Measurements from ENCODE around the gene MED13.
A peak's percentile ranks its signal among the peaks of the same experiment; 100 is the strongest.

The MED13 gene, protein sequence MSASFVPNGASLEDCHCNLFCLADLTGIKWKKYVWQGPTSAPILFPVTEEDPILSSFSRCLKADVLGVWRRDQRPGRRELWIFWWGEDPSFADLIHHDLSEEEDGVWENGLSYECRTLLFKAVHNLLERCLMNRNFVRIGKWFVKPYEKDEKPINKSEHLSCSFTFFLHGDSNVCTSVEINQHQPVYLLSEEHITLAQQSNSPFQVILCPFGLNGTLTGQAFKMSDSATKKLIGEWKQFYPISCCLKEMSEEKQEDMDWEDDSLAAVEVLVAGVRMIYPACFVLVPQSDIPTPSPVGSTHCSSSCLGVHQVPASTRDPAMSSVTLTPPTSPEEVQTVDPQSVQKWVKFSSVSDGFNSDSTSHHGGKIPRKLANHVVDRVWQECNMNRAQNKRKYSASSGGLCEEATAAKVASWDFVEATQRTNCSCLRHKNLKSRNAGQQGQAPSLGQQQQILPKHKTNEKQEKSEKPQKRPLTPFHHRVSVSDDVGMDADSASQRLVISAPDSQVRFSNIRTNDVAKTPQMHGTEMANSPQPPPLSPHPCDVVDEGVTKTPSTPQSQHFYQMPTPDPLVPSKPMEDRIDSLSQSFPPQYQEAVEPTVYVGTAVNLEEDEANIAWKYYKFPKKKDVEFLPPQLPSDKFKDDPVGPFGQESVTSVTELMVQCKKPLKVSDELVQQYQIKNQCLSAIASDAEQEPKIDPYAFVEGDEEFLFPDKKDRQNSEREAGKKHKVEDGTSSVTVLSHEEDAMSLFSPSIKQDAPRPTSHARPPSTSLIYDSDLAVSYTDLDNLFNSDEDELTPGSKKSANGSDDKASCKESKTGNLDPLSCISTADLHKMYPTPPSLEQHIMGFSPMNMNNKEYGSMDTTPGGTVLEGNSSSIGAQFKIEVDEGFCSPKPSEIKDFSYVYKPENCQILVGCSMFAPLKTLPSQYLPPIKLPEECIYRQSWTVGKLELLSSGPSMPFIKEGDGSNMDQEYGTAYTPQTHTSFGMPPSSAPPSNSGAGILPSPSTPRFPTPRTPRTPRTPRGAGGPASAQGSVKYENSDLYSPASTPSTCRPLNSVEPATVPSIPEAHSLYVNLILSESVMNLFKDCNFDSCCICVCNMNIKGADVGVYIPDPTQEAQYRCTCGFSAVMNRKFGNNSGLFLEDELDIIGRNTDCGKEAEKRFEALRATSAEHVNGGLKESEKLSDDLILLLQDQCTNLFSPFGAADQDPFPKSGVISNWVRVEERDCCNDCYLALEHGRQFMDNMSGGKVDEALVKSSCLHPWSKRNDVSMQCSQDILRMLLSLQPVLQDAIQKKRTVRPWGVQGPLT (N-terminal part only)

DNA sequence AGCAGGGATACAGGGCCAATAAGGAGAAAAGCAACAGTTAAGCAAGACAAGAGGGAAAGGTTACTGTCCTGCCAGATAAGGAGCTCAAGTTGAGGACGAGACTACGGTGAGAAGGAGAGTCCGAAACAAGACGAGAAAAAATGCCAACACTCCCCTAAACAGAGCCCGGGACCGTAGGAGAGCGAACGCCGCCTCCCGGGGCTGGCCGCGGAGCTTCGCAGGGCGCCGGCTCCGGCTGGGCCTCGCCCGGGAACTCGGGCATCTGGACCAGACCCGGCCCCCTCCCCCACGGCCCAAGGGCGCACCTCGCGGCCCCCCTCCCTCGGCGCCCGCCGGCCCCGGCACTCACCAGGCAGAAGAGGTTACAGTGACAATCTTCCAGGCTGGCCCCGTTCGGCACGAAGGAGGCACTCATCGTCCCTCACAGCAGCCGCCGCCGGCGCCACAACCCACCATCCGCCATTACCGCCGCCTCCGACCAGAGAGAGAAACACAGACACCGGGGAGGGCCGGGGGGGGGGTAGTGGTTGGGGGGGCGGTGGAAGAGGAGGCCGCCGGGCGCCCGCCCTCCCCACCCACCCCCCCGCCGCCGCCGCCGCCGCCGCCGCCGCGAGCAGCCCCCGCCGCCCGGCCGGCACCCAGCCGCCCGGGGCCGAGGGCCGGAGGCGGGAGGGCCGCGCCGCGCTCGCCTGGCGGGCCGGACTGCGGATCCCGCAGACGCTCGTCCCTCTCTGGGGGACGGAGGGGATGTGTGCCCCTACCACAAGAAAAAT is at the start of gene MED13:
MED13 (minus strand) TSS at position 488 of the 773 bp plus-strand sequence; CDS start at position 415, 73 bp downstream.
- peak; percentile 44 for DNase-seq

DNA sequence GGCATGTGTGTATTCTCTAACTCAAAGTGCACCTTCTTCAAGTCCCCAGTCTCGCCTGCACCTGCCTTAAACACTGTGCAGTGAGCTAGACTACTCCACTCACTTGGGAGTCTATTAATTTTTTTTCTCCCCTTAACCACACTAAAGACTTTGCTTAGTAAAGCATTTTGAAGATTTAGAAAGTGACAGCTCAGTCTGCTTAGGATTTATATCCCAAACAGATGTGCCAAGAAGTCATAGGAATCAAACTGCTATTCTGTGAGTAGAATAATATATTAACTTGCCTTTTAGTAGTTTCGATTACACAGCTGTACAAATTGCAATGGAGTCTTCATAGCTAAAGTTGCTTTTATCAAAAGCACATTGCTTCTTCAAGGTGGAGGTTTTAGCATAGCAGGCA is 47.2 kb upstream of the MED13 start:
- DNase-seq: no peak

DNA sequence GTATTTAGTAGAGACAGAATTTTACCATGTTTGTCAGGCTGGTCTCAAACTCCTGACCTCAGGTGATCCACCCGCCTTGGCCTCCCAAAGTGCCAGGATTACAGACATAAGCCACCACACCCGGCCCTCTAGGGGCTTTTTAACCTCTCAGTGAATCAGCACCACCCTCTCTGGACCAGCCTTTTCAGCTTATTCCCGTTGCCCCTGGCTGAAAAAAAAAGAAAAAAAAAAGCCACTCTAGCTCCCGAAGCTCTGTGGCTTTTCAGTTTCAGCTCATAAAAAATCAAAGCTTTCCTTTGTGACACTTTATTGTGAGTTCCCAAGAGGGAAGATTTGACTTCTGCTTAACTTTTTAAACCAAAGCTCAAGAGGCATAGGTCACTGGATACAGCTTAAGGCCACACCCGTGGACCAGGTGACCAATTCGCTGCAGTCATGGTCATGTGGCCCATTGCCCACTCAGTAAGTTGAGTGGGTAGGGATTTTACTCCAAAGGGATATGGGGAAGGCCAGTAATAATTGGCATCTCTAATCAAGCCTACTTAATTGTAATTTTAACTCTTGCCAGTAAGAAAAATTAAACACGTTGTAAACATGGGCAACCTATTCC is 46.6 kb upstream of the MED13 start:
- DNase-seq: no peak

DNA sequence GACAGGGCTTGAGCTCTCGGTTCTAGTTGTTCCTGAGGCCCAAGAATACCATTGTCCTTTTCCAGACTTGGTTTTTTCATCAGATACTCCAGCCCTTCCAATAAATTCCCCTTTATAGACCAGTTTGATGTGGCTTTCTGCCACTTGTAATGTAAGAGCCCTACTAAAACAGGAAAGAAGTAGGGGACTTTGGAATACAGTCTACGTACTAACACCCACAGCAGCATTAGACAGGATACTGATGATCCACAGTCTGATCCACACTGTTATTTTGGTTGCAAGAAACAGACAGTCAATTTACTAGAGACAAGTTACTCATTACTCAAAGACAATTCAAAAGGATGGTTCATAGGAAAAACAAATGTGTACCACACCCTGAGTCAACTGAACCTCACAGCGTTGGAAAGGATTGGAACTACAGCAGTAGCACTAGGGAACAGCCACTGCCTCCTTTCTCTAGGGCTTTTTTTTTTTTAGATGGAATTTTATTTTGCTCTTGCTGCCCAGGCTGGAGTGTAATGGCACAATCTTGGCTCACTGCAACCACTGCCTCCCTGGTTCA is 45.9 kb upstream of the MED13 start:
- no peak for DNase-seq

DNA sequence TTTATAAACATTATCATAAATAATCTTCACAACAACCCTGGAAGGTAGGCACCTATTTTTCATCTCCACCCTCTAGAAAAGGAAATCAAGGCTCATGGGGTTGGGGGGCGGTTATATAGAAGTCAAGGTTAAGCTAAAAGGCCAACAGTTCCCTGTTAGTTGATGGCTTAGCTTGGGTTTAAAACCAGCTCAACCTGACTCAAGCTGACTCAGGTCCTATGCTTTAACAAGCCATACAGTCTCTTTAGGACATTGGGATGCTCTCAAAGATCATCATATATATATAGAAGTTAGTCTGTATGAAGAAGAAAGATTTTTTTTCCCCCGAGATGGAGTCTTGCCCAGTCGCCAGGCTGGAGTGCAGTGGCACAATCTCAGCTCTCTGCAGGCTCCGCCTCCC is 44.8 kb upstream of the MED13 start:
- no peak for DNase-seq

DNA sequence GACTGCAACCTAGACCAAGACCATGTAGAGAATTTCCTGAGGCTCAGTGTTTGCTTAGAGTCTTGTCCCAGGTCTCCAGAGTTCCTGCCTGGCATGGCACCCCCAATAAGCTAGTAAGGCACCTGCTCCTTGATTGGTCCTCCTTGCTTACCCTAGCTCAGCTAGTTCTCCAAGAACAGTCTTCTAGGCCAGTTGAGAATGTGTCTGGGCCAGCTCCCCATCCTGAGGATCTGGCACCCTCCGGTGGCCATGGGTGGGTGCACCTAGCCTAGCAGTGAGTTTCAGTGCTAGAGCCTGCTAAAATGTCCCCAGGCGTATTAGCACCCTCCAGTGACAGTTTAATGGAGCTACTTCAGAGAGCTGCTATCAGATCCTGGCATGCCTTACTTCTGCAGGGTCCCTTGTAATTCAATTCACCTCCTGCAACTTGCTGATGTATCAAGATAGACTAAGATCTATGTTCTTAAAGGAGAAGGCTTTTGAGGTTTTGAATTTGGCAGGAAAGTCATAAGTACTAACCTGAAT is 44.4 kb upstream of the MED13 start:
- peak; percentile 15 for DNase-seq

DNA sequence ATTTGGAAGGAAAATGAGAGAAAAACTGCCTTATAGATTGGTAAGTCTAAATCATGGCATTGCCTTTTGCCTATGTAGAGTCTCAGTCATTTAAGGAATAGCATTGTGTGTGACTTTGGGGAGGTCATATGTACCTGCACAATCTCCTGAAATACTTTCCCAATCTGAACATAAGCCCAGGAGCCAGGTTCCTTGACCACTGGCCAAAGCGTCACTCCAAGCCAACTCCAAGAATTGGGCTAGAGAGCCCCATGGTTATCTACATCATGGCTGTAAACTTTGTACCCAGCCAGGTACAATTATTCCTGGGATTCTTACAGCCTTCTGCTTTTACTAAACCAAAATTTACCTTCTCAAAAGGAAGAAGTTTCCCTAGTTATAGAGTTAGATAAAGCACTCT is 40.8 kb upstream of the MED13 start:
- no peak for DNase-seq

DNA sequence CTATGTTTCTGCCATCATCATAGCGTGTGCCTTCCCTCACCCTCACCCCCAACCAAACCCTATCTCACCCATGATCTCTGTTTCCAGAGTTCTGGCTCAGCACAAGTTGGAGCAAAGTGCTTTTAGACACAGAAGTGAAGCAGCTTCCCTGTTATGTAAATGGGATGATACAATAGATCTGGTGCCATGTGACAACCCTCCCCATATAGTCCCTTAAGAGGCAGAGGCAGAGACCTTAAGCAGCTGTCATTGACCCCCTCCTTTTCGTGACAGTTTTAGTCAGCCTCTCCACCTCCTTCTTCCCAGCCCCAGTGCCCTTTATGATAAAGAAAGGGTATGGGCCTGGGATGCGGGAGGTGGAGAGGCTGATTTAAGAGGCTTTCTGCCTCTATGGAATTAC is 40.3 kb upstream of the MED13 start:
- DNase-seq: no peak

DNA sequence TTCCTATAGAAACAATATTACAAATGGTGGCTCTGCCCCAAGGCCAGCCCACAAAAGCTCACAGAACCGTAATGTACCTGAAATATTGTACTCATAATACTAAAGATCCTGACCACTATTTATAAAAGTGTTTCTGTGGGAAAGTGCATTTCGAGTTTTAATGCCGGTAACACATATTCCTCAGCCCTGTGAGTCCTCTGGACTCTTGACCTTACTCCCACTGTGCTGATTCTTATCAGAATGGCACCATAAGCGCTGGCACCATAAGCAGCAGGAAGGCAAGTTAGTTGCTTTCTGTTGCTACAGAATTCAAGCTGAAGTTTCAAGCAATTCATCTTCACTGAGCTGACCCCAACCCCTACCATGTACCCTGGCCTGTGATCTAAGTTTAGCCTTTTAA is 36.4 kb upstream of the MED13 start:
- DNase-seq: no peak

DNA sequence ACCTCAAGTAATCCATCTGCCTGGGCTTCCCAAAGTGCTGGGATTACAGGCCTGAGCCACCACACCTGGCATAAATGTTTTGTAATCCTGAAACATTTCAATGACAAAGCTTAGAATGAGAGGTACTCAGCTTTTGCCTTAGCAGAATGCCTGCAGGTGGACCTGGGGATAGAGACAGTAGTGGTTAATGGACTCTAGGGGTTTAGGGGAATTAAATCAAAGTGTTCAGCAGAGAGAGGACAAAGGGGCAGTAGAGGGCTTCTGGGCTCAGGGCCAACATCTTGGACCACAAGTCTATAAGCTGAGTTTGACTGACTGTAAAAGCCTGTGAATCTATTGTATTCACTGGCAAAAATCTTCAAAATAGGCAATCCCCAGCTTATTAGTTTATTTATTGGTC is 36.0 kb upstream of the MED13 start:
- DNase-seq: no peak

DNA sequence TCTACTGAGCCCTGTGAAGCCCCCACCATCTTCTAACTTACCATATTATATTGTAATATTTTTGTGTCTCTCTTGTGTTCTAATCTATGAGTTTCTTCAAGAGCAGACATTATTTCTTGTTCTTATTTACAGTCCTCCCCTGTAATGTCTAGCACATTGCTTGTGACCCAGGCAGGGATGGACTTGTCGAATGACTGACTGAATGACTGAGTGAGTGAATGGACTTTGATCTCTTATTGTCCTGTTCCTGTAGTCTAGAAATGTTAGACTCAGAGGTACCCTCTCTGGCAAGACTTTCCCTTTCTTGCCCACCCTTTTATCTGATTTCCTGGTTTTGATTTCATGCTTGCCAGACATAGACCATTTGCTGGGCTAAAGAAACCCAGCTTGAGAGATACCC is 35.0 kb upstream of the MED13 start:
- DNase-seq: no peak

DNA sequence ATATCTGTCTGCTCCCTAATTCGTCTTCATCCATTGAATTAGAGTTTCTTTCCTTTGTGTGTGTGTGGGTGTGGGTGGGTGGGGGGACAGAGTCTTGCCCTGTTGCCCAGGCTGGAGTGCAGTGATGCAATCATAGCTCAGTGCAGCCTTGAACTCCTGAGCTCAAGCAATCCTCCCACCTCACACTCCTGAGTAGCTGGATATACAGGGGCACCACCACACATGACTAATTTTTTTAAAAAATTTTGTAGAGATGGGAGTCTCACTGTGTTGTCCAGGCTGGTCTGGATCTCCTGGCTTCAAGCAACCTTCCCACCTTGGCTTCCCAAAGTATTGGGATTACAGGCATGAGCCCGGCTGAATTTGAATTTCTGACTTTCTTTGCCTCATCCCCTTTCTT is 34.5 kb upstream of the MED13 start:
- no peak for DNase-seq

DNA sequence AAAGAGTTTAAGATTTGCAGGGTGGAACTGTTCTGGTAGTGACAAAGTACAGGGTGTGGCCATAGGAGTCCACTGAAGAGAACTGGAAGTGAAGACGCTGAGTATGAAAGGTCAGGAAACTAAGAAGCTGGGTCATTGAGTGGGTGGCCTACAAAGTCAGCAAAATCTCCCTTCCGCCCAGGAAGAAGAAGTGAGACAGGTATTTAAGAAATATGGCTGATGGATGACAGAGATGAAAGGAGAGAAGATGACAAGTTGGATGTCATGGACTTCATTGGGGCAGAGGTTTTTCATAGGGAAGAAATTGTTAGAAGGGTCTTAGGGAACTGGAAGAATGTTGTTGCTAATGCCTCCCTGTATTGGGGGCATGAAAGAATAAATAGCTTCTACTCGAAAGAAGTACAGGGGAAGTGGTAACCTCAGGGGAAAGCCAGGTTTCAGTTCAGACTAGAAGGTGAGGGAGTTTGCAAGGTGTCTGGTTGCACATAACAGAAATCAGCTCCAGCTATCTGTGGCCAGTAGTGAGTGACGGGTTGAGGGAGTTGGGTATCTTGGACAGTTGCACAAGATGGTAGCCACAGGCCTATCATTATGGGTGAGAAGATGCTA is 33.6 kb upstream of the MED13 start:
- no peak for DNase-seq

DNA sequence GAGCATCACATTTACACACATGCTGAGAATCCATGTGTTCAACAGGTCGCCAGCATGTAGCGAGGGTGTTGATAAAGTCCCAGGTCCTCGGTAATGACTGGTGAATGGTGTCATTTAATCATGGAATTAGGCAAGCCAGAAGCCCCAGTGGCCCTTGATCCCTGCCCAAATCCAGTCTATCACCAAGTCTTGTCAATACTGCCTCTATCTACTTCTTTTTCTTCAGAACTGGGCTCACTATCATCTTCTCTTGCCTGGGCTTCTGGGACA is 31.3 kb upstream of the MED13 start:
- no peak for DNase-seq

DNA sequence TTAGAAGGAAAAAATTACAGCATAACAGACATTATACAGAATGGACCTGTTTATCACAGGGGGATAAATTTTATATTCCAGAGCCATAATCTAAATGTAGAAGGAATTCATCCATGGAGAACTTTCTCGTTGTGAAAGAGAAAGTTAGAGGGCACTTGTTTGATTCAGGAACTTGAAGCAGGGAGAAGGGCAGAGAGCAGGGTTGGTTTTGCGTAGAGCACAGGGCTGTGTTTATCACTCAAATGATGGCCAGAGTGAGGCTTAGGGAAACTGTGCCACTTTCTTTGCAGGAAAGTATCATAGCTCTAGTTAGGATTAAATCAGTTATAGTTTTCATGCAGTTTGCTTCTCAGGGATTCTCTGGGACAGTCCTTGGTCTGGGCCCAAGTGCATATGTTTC is 29.1 kb upstream of the MED13 start:
- DNase-seq: no peak

DNA sequence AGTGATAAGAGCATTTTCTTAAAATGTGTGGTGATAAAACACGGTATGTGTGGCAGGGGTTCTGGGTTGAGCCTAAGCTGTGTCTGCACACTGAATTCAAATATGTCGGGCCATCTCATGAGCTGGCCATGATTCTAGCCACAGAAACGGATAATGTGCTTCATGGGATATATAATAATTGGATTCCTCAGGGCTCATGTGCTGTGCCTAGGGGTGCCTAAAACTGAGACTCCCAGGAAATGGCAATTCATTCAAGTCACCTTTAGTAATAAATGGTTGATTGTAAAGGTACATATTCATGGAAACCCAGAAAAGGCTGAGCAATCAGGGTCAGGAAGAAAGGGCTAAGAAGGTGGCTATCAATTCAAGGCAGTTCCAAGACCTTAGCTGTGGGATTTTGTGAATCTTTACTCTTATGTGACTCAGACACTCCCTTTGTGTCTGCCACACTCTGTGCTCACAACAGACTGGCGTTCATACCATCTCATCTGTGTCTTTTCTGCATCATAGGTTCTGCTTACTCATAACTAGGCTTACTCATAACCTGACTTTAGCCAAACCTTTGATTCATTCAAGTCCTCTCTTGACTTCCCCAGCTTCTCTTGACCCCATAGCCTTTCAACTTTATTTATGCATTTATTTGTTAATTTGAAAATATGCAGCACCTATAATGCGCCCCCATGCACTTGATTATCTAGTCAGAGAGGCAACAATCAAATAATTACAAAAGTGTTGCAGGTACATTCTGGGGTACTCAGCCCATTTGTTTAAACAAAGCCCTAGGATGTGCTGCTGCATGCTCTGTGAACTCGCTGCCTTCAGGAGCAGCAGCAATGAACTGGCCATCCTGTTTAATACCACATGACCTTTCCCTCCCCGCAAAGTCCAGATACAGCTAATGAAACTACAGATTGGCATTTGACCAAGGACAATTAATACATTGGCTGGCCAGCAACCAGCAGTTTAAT is 28.4 kb upstream of the MED13 start:
- DNase-seq: no peak

DNA sequence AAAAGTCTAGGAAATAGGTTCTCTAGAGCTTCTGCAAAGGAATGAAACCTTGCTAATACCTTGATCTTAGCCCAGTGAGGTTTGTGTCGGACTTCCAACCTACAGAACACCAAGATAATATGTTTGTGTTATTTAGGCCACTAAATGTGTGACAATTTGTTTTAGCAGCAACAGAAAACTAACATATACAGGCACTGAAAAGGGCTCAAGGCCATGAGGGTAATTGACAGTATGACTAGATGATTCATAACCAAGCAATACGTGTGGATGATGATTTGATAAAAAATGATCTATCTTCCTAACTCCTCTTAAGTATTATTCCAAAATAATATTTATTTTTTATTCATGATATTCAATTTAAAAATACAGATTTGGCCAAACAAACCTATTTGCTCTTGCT is 27.7 kb upstream of the MED13 start:
- no peak for DNase-seq

DNA sequence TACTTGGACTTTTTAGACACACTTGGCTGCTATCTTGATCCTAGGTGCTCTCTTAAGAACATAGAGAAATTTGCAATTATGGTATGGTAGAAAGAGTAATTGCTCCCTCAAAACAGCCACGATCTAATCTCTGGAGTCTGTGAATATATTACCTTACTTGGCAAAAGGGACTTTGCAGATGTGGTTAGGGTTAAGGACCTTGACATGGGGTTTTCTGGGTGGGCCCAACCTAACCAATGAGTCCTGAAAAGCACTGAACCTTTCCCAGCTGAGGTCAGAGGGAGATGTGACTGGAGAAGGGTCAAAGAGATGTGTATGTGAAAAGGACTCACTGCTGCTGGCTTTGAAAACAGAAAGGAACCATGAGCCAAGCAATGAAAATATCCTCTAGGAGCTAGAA is 26.7 kb upstream of the MED13 start:
- DNase-seq: no peak

DNA sequence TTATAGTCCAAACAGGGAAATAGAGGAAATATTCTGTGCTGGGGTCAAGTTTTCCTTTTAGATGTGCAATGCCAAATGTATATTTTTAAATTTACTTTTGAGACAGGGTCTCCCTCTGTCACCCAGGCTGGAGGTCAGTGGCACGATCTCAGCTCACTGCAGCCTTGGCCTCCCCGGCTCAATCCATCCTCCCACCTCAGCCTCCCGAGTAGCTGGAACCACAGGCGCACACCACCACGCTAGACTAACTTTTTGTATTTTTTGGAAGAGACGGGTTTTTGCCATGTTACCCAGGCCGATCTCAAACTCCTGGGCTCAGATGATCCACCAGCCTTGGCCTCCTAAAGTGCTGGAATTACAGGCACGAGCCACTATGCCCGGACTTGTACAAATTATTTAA is 25.8 kb upstream of the MED13 start:
- DNase-seq: no peak
